GM12878 (cell line): ENCODE data around the gene SPOP. TPM values are rescaled to one million over a fixed set of nuclear protein-coding genes. Genes with fewer than 3 reads are reported as not detected.

ENCODE experiments used
- BCL11A ChIP-seq: IDR thresholded peaks from 2 replicates; pipeline ENCODE4 v1.6.1; 2011; ENCODE audit warnings: low read depth, low read length
- DPF2 ChIP-seq: fragments of 450-650 bp; IDR thresholded peaks from 2 replicates; pipeline ENCODE4 v1.6.1; 2017; ENCODE audit warnings: mild to moderate bottlenecking
- FOXK2 ChIP-seq: fragments of 450-650 bp; IDR thresholded peaks from 2 replicates; pipeline ENCODE4 v1.6.1; 2017; ENCODE audit warnings: mild to moderate bottlenecking, moderate library complexity
- KAT2A ChIP-seq: conservative IDR thresholded peaks from 2 replicates; pipeline ENCODE4 v1.6.1; 2011; ENCODE audit warnings: low read depth, low read length; ENCODE audit not compliant: control insufficient read depth
- NFIC ChIP-seq: IDR thresholded peaks from 2 replicates; pipeline ENCODE4 v1.6.1; 2012; ENCODE audit warnings: low read depth, mild to moderate bottlenecking, inconsistent platforms, low read length, moderate library complexity
- NR2C1 ChIP-seq: fragments of 450-650 bp; IDR thresholded peaks from 2 replicates; pipeline ENCODE4 v1.6.1; 2017; ENCODE audit warnings: antibody characterized with exemption, mild to moderate bottlenecking, moderate library complexity
- POLR2A ChIP-seq: IDR thresholded peaks from 2 replicates; pipeline ENCODE4 v1.6.1; 2011; ENCODE audit warnings: low read depth, mild to moderate bottlenecking, low read length
- POU2F2 ChIP-seq: IDR thresholded peaks from 3 replicates; pipeline ENCODE4 v1.6.1; 2011; ENCODE audit warnings: low read depth, mild to moderate bottlenecking, low read length, borderline replicate concordance
- STAT1 ChIP-seq: fragments of 450-650 bp; conservative IDR thresholded peaks from 2 replicates; pipeline ENCODE4 v1.6.1; 2014; ENCODE audit warnings: antibody characterized with exemption, mild to moderate bottlenecking
- TAF1 ChIP-seq: IDR thresholded peaks from 2 replicates; pipeline ENCODE4 v1.6.1; 2011; ENCODE audit warnings: mild to moderate bottlenecking, low read depth, low read length, borderline replicate concordance
- YBX1 ChIP-seq: fragments of 450-650 bp; IDR thresholded peaks from 2 replicates; pipeline ENCODE4 v1.6.1; 2016; ENCODE audit warnings: antibody characterized with exemption
- ZBED1 ChIP-seq: IDR thresholded peaks from 2 replicates; pipeline ENCODE4 v1.6.1; 2016; ENCODE audit warnings: borderline replicate concordance
- ZNF384 ChIP-seq: IDR thresholded peaks from 2 replicates; pipeline ENCODE4 v1.6.1; 2012; ENCODE audit warnings: low read depth, mild to moderate bottlenecking, low read length, improper control_type of control experiment, borderline replicate concordance
- polyA plus RNA-seq, 11 experiments: library from polyadenylated mRNA; depleted of rRNA in 4 of 11; unstranded in 6 of 11; stranded (reverse) in 5 of 11; fragments of >200 nt; fragmentation: Nextera tagmentation in 4 of 11; fragmentation: Illumina TruSeq in 1 of 11; extraction: Ambion mirVana in 4 of 11; extraction: Trizol in 1 of 11; gene quantifications; 1 replicate in 1 of 11; 2 replicates in 10 of 11; pipeline versions ENCODE4 v1.2.1 to v1.2.3, GENCODE V29; 2011 to 2016; ENCODE audit warnings: inconsistent platforms in 2 of 11, missing spikeins in 2 of 11, low read depth in 1 of 11
- total RNA-seq, 4 experiments: library from RNA; depleted of rRNA in 3 of 4; stranded (reverse); fragments of >200 nt in 3 of 4; fragmentation: Illumina TruSeq in 1 of 4; extraction: Trizol in 1 of 4; gene quantifications; 2 replicates each; pipeline versions ENCODE4 v1.2.1 to v1.2.3, GENCODE V29; 2013 to 2021
- TF ChIP-seq, protein P1 (sequence below): fragments of 450-650 bp; IDR thresholded peaks from 2 replicates; pipeline ENCODE4 v1.6.1; 2017; ENCODE audit warnings: mild to moderate bottlenecking
- TF ChIP-seq, protein P2 (sequence below), 3 experiments: IDR thresholded peaks in 2 of 3; conservative IDR thresholded peaks in 1 of 3; 2 replicates each; pipeline ENCODE4 v1.5.1; 2011; ENCODE audit warnings: low read depth in 3 of 3, low read length in 3 of 3, mild to moderate bottlenecking in 3 of 3, control low read depth in 2 of 3, moderate library complexity in 2 of 3, inconsistent platforms in 1 of 3, mixed read lengths in 1 of 3; ENCODE audit not compliant: control insufficient read depth in 2 of 3, insufficient read depth in 1 of 3; ENCODE audit errors: extremely low read depth in 1 of 3
- TF ChIP-seq, protein P3 (sequence below): fragments of 450-650 bp; IDR thresholded peaks from 2 replicates; pipeline ENCODE4 v1.6.1; 2016; ENCODE audit warnings: mild to moderate bottlenecking
- TF ChIP-seq, protein P4 (sequence below): IDR thresholded peaks from 2 replicates; pipeline ENCODE4 v1.6.1; 2012; ENCODE audit warnings: low read depth, low read length, improper control_type of control experiment
- TF ChIP-seq, protein P5 (sequence below): fragments of 450-650 bp; IDR thresholded peaks from 2 replicates; pipeline ENCODE4 v1.6.1; 2017; ENCODE audit warnings: mild to moderate bottlenecking, moderate library complexity

The SPOP gene
- total and polyA plus RNA-seq, 10 of the 15 experiments (the other 5 are each of a cell fraction or from before 2014, with no cell fraction given): 35.1 to 80.4 (median 44.7) TPM

- TF ChIP-seq NFIC: 0 out of 2 replicates have a peak, but pooled peaks have one; percentile 15
- TF ChIP-seq, protein P1, sequence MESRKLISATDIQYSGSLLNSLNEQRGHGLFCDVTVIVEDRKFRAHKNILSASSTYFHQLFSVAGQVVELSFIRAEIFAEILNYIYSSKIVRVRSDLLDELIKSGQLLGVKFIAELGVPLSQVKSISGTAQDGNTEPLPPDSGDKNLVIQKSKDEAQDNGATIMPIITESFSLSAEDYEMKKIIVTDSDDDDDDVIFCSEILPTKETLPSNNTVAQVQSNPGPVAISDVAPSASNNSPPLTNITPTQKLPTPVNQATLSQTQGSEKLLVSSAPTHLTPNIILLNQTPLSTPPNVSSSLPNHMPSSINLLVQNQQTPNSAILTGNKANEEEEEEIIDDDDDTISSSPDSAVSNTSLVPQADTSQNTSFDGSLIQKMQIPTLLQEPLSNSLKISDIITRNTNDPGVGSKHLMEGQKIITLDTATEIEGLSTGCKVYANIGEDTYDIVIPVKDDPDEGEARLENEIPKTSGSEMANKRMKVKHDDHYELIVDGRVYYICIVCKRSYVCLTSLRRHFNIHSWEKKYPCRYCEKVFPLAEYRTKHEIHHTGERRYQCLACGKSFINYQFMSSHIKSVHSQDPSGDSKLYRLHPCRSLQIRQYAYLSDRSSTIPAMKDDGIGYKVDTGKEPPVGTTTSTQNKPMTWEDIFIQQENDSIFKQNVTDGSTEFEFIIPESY: no peak
- TF ChIP-seq, protein P2, sequence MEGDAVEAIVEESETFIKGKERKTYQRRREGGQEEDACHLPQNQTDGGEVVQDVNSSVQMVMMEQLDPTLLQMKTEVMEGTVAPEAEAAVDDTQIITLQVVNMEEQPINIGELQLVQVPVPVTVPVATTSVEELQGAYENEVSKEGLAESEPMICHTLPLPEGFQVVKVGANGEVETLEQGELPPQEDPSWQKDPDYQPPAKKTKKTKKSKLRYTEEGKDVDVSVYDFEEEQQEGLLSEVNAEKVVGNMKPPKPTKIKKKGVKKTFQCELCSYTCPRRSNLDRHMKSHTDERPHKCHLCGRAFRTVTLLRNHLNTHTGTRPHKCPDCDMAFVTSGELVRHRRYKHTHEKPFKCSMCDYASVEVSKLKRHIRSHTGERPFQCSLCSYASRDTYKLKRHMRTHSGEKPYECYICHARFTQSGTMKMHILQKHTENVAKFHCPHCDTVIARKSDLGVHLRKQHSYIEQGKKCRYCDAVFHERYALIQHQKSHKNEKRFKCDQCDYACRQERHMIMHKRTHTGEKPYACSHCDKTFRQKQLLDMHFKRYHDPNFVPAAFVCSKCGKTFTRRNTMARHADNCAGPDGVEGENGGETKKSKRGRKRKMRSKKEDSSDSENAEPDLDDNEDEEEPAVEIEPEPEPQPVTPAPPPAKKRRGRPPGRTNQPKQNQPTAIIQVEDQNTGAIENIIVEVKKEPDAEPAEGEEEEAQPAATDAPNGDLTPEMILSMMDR (IDR thresholded peaks at IDR 0.05 in 2 of 3, conservative IDR thresholded peaks at IDR 0.05 in 1 of 3; ENCODE audit: control insufficient read depth in 2 of 3, extremely low read depth in 1 of 3, insufficient read depth in 1 of 3, low read depth in 3 of 3, low read length in 3 of 3): peak in 1 of 3 experiments; percentile 18; a peak in 2 of 6 replicates
- TF ChIP-seq, protein P3, sequence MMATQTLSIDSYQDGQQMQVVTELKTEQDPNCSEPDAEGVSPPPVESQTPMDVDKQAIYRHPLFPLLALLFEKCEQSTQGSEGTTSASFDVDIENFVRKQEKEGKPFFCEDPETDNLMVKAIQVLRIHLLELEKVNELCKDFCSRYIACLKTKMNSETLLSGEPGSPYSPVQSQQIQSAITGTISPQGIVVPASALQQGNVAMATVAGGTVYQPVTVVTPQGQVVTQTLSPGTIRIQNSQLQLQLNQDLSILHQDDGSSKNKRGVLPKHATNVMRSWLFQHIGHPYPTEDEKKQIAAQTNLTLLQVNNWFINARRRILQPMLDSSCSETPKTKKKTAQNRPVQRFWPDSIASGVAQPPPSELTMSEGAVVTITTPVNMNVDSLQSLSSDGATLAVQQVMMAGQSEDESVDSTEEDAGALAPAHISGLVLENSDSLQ: no peak
- TF ChIP-seq BCL11A: 0 out of 2 replicates have a peak, but pooled peaks have one; percentile 6
- peak; percentile 35; the same call in 1 of the 2 replicates for TF ChIP-seq TAF1
- TF ChIP-seq ZNF384: no peak
- TF ChIP-seq ZBED1: no peak; the same call in 1 of the 2 replicates
- TF ChIP-seq FOXK2: no peak
- TF ChIP-seq NR2C1: no peak
- TF ChIP-seq, protein P4, sequence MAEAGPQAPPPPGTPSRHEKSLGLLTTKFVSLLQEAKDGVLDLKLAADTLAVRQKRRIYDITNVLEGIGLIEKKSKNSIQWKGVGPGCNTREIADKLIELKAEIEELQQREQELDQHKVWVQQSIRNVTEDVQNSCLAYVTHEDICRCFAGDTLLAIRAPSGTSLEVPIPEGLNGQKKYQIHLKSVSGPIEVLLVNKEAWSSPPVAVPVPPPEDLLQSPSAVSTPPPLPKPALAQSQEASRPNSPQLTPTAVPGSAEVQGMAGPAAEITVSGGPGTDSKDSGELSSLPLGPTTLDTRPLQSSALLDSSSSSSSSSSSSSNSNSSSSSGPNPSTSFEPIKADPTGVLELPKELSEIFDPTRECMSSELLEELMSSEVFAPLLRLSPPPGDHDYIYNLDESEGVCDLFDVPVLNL: no peak
- TF ChIP-seq YBX1: no peak
- no peak for TF ChIP-seq KAT2A
- no peak for TF ChIP-seq STAT1
- TF ChIP-seq POLR2A: peak; percentile 17; the same call in 1 of the 2 replicates
- TF ChIP-seq, protein P5, sequence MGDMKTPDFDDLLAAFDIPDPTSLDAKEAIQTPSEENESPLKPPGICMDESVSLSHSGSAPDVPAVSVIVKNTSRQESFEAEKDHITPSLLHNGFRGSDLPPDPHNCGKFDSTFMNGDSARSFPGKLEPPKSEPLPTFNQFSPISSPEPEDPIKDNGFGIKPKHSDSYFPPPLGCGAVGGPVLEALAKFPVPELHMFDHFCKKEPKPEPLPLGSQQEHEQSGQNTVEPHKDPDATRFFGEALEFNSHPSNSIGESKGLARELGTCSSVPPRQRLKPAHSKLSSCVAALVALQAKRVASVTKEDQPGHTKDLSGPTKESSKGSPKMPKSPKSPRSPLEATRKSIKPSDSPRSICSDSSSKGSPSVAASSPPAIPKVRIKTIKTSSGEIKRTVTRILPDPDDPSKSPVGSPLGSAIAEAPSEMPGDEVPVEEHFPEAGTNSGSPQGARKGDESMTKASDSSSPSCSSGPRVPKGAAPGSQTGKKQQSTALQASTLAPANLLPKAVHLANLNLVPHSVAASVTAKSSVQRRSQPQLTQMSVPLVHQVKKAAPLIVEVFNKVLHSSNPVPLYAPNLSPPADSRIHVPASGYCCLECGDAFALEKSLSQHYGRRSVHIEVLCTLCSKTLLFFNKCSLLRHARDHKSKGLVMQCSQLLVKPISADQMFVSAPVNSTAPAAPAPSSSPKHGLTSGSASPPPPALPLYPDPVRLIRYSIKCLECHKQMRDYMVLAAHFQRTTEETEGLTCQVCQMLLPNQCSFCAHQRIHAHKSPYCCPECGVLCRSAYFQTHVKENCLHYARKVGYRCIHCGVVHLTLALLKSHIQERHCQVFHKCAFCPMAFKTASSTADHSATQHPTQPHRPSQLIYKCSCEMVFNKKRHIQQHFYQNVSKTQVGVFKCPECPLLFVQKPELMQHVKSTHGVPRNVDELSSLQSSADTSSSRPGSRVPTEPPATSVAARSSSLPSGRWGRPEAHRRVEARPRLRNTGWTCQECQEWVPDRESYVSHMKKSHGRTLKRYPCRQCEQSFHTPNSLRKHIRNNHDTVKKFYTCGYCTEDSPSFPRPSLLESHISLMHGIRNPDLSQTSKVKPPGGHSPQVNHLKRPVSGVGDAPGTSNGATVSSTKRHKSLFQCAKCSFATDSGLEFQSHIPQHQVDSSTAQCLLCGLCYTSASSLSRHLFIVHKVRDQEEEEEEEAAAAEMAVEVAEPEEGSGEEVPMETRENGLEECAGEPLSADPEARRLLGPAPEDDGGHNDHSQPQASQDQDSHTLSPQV: no peak
- TF ChIP-seq DPF2: peak; percentile 94
- TF ChIP-seq POU2F2: peak; percentile 15; the same call in 1 of the 3 replicates
These were observed 18.4 kb upstream of the SPOP start (continued) for GRCh38 chr17:49696233-49696761.
